HEK293T (cell line): ENCODE measurements around the gene CD33.
"Not testable (repeated sequence)": the region's sequence is repeated elsewhere in the genome, so short reads cannot be mapped to it uniquely, and the experiment has no call there.

ENCODE experiments used
- ARNT ChIP-seq: fragments of 450-650 bp; IDR thresholded peaks from 2 replicates; pipeline ENCODE4 v1.6.1; 2017; ENCODE audit warnings: mild to moderate bottlenecking
- BHLHE40 ChIP-seq: fragments of 450-650 bp; IDR thresholded peaks from 2 replicates; pipeline ENCODE4 v1.6.1; 2016; ENCODE audit warnings: mild to moderate bottlenecking, moderate library complexity, borderline replicate concordance
- ELF4 ChIP-seq: fragments of 450-650 bp; IDR thresholded peaks from 2 replicates; pipeline ENCODE4 v1.6.1; 2017; ENCODE audit warnings: antibody characterized with exemption
- FOXA1 ChIP-seq: fragments of 450-650 bp; IDR thresholded peaks from 2 replicates; pipeline ENCODE4 v1.6.1; 2016; ENCODE audit warnings: mild to moderate bottlenecking
- FOXK2 ChIP-seq: fragments of 450-650 bp; IDR thresholded peaks from 2 replicates; pipeline ENCODE4 v1.6.1; 2016; ENCODE audit warnings: mild to moderate bottlenecking
- FOXM1 ChIP-seq: fragments of 450-650 bp; IDR thresholded peaks from 2 replicates; pipeline ENCODE4 v1.6.1; 2017; ENCODE audit warnings: mild to moderate bottlenecking, borderline replicate concordance
- HDGF ChIP-seq: fragments of 450-650 bp; IDR thresholded peaks from 2 replicates; pipeline ENCODE4 v1.6.1; 2017; ENCODE audit warnings: antibody characterized with exemption, borderline replicate concordance
- L3MBTL2 ChIP-seq: fragments of 450-650 bp; conservative IDR thresholded peaks from 2 replicates; pipeline ENCODE4 v1.6.1; 2016; ENCODE audit warnings: mild to moderate bottlenecking
- SP1 ChIP-seq: fragments of 450-650 bp; IDR thresholded peaks from 2 replicates; pipeline ENCODE4 v1.6.1; 2017
- SUZ12 ChIP-seq: fragments of 450-650 bp; IDR thresholded peaks from 2 replicates; pipeline ENCODE4 v1.6.1; 2016; ENCODE audit warnings: mild to moderate bottlenecking
- TARDBP ChIP-seq: fragments of 450-650 bp; IDR thresholded peaks from 2 replicates; pipeline ENCODE4 v1.6.1; 2016
- ZNF384 ChIP-seq: fragments of 450-650 bp; IDR thresholded peaks from 2 replicates; pipeline ENCODE4 v1.6.1; 2016

DNA sequence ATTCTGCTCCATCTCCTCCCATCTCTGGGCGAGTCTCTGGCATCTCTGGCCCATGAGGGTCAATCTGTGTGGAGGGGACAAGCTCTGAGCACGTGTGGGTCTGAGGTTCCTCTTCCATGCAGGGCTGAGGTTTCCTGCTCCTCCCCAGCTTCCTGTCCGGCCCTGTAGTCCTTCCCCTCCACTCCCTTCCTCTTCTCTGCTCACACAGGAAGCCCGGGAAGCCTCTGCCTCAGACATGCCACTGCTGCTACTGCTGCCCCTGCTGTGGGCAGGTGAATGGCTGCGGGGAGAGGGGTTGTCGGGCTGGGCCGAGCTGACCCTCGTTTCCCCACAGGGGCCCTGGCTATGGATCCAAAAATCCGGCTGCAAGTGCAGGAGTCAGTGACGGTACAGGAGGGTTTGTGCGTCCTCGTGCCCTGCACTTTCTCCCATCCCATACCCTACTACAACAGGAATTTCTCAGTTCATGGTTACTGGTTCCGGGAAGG is 14.0 kb upstream of the CD33 start:
- TF ChIP-seq ZNF384, FOXA1, FOXK2, SUZ12, L3MBTL2, SP1, TARDBP, BHLHE40, FOXM1, HDGF, ELF4, ARNT: not testable (repeated sequence)
